HepG2 (cell line): ENCODE results near the gene SLC38A3. TPM values are rescaled to one million over a fixed set of nuclear protein-coding genes. Genes with fewer than 3 reads are reported as not detected.

Experiments
- ATAC-seq: fragments of 200-7000 bp; cut with Tn5 transposase; 3 replicates; pipeline ENCODE4 v1.9.1; 2020; ENCODE audit warnings: mild to moderate bottlenecking, moderate library complexity
- BruUV-seq: library from RNA; stranded (reverse); fragments of 400-500 nt; replicated peaks from 2 replicates; lab custom pipeline; 2021; lab: Mats Ljungman, UMichigan
- CTCF ChIA-PET: fragments of 300-600 bp; formaldehyde crosslinking; extraction: SDS; loops from one replicate; lab custom pipeline; 2021; ENCODE audit warnings: low total read pairs, inconsistent platforms, low intra/inter-chr PET ratio; lab: Yijun Ruan, JAX
- POLR2A ChIA-PET: fragments of 350-600 bp; sonication (Branson Sonifier 250); formaldehyde crosslinking; loops from one replicate; lab custom pipeline; 2020; ENCODE audit warnings: antibody characterized with exemption, inconsistent platforms; lab: Yijun Ruan, JAX
- DNase-seq: peaks from one replicate; pipeline ENCODE4 v3.0.0-alpha.2; 2015; ENCODE audit warnings: low spot score
- FAIRE-seq: peaks from 3 replicates; lab custom pipeline; 2011; peaks lifted over from hg19 to GRCh38; lab: Jason Lieb, UNC
- H2AFZ ChIP-seq: one replicate; pipeline ENCODE4 v1.6.1; 2011; ENCODE audit warnings: low read length, inconsistent platforms
- H3K27ac ChIP-seq: fragments of 300-600 bp; 3 replicates; pipeline ENCODE4 v1.8.0; 2011; ENCODE audit warnings: mixed run types, mild to moderate bottlenecking, mixed read lengths, low read length, inconsistent platforms; ENCODE audit not compliant: insufficient read depth; ENCODE audit errors: extremely low read length
- H3K27me3 ChIP-seq, 2 experiments: fragments of 200-600 bp in 1 of 2; 2 replicates in 1 of 2; 3 replicates in 1 of 2; pipeline versions ENCODE4 v1.6.0 to v1.8.0; 2011; ENCODE audit warnings: low read length in 2 of 2, mild to moderate bottlenecking in 2 of 2, moderate library complexity in 2 of 2, inconsistent platforms in 1 of 2; ENCODE audit not compliant: insufficient read depth in 2 of 2, control insufficient read depth in 1 of 2
- H3K36me3 ChIP-seq, 2 experiments: fragments of 200-600 bp in 1 of 2; replicated peaks in 1 of 2; 2 replicates in 1 of 2; 3 replicates in 1 of 2; pipeline versions ENCODE4 v1.5.1 to v1.8.0; 2011; ENCODE audit warnings: low read length in 2 of 2, inconsistent platforms in 1 of 2; ENCODE audit not compliant: insufficient read depth in 2 of 2, control insufficient read depth in 1 of 2
- H3K4me1 ChIP-seq: 2 replicates; pipeline ENCODE4 v1.5.1; 2012; ENCODE audit warnings: low read length, inconsistent platforms; ENCODE audit not compliant: insufficient read depth
- H3K4me2 ChIP-seq: 2 replicates; pipeline ENCODE4 v1.6.0; 2011; ENCODE audit warnings: low read depth, low read length, inconsistent platforms
- H3K4me3 ChIP-seq, 3 experiments: fragments of 200-600 bp in 1 of 3; sonication (generic), shearing (Covaris generic) in 1 of 3; replicated peaks in 1 of 3; 2 replicates each; pipeline ENCODE4 v1.5.1; 2011 to 2016; ENCODE audit warnings: low read length in 3 of 3, inconsistent platforms in 2 of 3, low read depth in 2 of 3, mild to moderate bottlenecking in 2 of 3, control low read depth in 1 of 3, mixed read lengths in 1 of 3; ENCODE audit not compliant: insufficient read depth in 1 of 3
- H3K79me2 ChIP-seq: one replicate; pipeline ENCODE4 v1.6.1; 2011; ENCODE audit warnings: low read length, inconsistent platforms; ENCODE audit not compliant: insufficient read depth
- H3K9ac ChIP-seq: 2 replicates; pipeline ENCODE4 v1.6.0; 2011; ENCODE audit warnings: mild to moderate bottlenecking, low read depth, low read length, inconsistent platforms; ENCODE audit not compliant: insufficient read depth
- H3K9me3 ChIP-seq: 2 replicates; pipeline ENCODE4 v1.5.1; 2012; ENCODE audit warnings: mild to moderate bottlenecking, low read length
- H4K20me1 ChIP-seq: 2 replicates; pipeline ENCODE4 v1.6.0; 2011; ENCODE audit warnings: inconsistent platforms, mild to moderate bottlenecking, low read length, moderate library complexity; ENCODE audit not compliant: insufficient read depth
- ETV5 ChIP-seq: IDR thresholded peaks from 2 replicates; pipeline ENCODE4 v1.6.1; 2018; ENCODE audit warnings: missing biosample characterization, missing genetic modification reagents, inconsistent platforms, borderline replicate concordance
- HNRNPH1 ChIP-seq: fragments of 200-400 bp; formaldehyde crosslinking; optimal IDR thresholded peaks from 2 replicates; pipeline ENCODE3; 2017; ENCODE audit warnings: mild to moderate bottlenecking, low read depth, low read length
- HOXA9 ChIP-seq: sonication (generic); formaldehyde crosslinking; IDR thresholded peaks from 2 replicates; pipeline ENCODE4 v1.8.1; 2022; ENCODE audit warnings: missing genetic modification reagents, mild to moderate bottlenecking, moderate library complexity, borderline replicate concordance
- IKZF1 ChIP-seq: fragments of 450-650 bp; IDR thresholded peaks from 2 replicates; pipeline ENCODE4 v1.7.1; 2016
- IRF2 ChIP-seq: IDR thresholded peaks from 2 replicates; pipeline ENCODE4 v1.6.1; 2018; ENCODE audit warnings: missing genetic modification reagents, missing compliant biosample characterization
- KLF15 ChIP-seq: sonication (generic); formaldehyde crosslinking; IDR thresholded peaks from 2 replicates; pipeline ENCODE4 v1.8.1; 2023; ENCODE audit warnings: borderline replicate concordance, mild to moderate bottlenecking, inconsistent platforms, missing genetic modification reagents, mixed read lengths
- NR1H2 ChIP-seq: sonication (generic); formaldehyde crosslinking; IDR thresholded peaks from 2 replicates; pipeline ENCODE4 v1.8.1; 2022; ENCODE audit warnings: low read depth, missing genetic modification reagents, borderline replicate concordance
- PITX1 ChIP-seq: sonication (generic); formaldehyde crosslinking; IDR thresholded peaks from 2 replicates; pipeline ENCODE4 v1.5.1; 2020; ENCODE audit warnings: mild to moderate bottlenecking, missing genetic modification reagents
- PRMT3 ChIP-seq: sonication (generic); formaldehyde crosslinking; IDR thresholded peaks from 2 replicates; pipeline ENCODE4 v1.8.1; 2022; ENCODE audit warnings: low read depth, mild to moderate bottlenecking, moderate library complexity, missing genetic modification reagents, borderline replicate concordance
- RAD51 ChIP-seq: fragments of 450-650 bp; IDR thresholded peaks from 2 replicates; pipeline ENCODE4 v1.6.1; 2016; ENCODE audit warnings: borderline replicate concordance
- ZBTB20 ChIP-seq: sonication (generic); formaldehyde crosslinking; IDR thresholded peaks from 2 replicates; pipeline ENCODE4 v1.8.1; 2023; ENCODE audit warnings: missing genetic modification reagents, low read depth, mild to moderate bottlenecking, borderline replicate concordance
- ZBTB7A ChIP-seq: sonication (generic); formaldehyde crosslinking; IDR thresholded peaks from 2 replicates; pipeline ENCODE4 v1.8.0; 2022; ENCODE audit warnings: mild to moderate bottlenecking, missing genetic modification reagents
- ZBTB7B ChIP-seq: sonication (generic); formaldehyde crosslinking; IDR thresholded peaks from 2 replicates; pipeline ENCODE4 v1.4.0; 2020; ENCODE audit warnings: missing genetic modification reagents
- ZNF160 ChIP-seq: sonication (generic); formaldehyde crosslinking; IDR thresholded peaks from 2 replicates; pipeline ENCODE4 v1.8.0; 2022; ENCODE audit warnings: mild to moderate bottlenecking, inconsistent platforms, missing genetic modification reagents
- ZNF263 ChIP-seq: sonication (generic); formaldehyde crosslinking; IDR thresholded peaks from 2 replicates; pipeline ENCODE4 v1.4.0; 2020; ENCODE audit warnings: missing genetic modification reagents
- ZNF331 ChIP-seq: sonication (generic); formaldehyde crosslinking; IDR thresholded peaks from 2 replicates; pipeline ENCODE4 v1.4.0; 2020; ENCODE audit warnings: missing genetic modification reagents
- ZNF574 ChIP-seq: sonication (generic); formaldehyde crosslinking; IDR thresholded peaks from 2 replicates; pipeline ENCODE4 v1.4.0; 2020; ENCODE audit warnings: missing genetic modification reagents
- ZNF629 ChIP-seq: sonication (generic); formaldehyde crosslinking; conservative IDR thresholded peaks from 2 replicates; pipeline ENCODE4 v1.5.0; 2020; ENCODE audit warnings: missing genetic modification reagents
- WGBS: methylation state at CpG from one replicate; pipeline ENCODE4 v1.1.6; 2017; ENCODE audit warnings: low lambda C conversion rate; 5-methylcytosine and 5-hydroxymethylcytosine counted together
- in situ Hi-C: cut with HindIII; loops from 2 replicates; pipeline ENCODE4 v1.10.0; 2017; ENCODE audit warnings: low pct_unique_long_range_greater_than_20kb; ENCODE audit not compliant: extremely low pct_ligation_motif_present
- intact Hi-C: fragments of 100-400 bp; cut with micrococcal nuclease; formaldehyde crosslinking; loops from one replicate; pipeline ENCODE4 v1.10.0; 2022; ENCODE audit not compliant: unreplicated experiment
- polyA plus RNA-seq, 8 experiments: library from polyadenylated mRNA; depleted of rRNA in 3 of 8; stranded (reverse) in 7 of 8; unstranded in 1 of 8; fragments of >200 nt; fragmentation: Illumina TruSeq in 4 of 8; extraction: Trizol in 4 of 8; gene quantifications; 2 replicates each; pipeline versions ENCODE4 v1.2.1 to v1.2.3, GENCODE V29; 2011 to 2016; ENCODE audit warnings: low read depth in 4 of 8, missing spikeins in 1 of 8, mixed read lengths in 1 of 8; ENCODE audit not compliant: insufficient read depth in 1 of 8
- total RNA-seq, 5 experiments: library from RNA; depleted of rRNA; stranded (reverse); fragments of >200 nt; fragmentation: Illumina TruSeq; extraction: Trizol; gene quantifications; 2 replicates each; pipeline ENCODE4 v1.2.3, GENCODE V29; 2016; ENCODE audit warnings: low read depth in 1 of 5
- TF ChIP-seq, protein P1 (sequence below): sonication (generic); formaldehyde crosslinking; IDR thresholded peaks from 2 replicates; pipeline ENCODE4 v1.9.0; 2021; ENCODE audit warnings: missing genetic modification reagents, borderline replicate concordance

SLC38A3 gene
- total and polyA plus RNA-seq, 2 of the 13 experiments (the other 11 are each of a cell fraction or from before 2014, with no cell fraction given) = 29.8 to 164 TPM

- TF ChIP-seq NR1H2 (CRISPR knock-in tag) = no peak
- TF ChIP-seq ZNF160 (CRISPR knock-in tag) = no peak
- no peak for TF ChIP-seq IRF2 (CRISPR knock-in tag)
- TF ChIP-seq, protein P1, sequence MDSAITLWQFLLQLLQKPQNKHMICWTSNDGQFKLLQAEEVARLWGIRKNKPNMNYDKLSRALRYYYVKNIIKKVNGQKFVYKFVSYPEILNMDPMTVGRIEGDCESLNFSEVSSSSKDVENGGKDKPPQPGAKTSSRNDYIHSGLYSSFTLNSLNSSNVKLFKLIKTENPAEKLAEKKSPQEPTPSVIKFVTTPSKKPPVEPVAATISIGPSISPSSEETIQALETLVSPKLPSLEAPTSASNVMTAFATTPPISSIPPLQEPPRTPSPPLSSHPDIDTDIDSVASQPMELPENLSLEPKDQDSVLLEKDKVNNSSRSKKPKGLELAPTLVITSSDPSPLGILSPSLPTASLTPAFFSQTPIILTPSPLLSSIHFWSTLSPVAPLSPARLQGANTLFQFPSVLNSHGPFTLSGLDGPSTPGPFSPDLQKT (CRISPR knock-in tag) = no peak
- no peak for TF ChIP-seq ZNF331
Measured at GRCh38 chr3:50235716-50236483, 30.8 kb downstream of the SLC38A3 start, which contains the start of gene GNAI2 (continued).

DNA sequence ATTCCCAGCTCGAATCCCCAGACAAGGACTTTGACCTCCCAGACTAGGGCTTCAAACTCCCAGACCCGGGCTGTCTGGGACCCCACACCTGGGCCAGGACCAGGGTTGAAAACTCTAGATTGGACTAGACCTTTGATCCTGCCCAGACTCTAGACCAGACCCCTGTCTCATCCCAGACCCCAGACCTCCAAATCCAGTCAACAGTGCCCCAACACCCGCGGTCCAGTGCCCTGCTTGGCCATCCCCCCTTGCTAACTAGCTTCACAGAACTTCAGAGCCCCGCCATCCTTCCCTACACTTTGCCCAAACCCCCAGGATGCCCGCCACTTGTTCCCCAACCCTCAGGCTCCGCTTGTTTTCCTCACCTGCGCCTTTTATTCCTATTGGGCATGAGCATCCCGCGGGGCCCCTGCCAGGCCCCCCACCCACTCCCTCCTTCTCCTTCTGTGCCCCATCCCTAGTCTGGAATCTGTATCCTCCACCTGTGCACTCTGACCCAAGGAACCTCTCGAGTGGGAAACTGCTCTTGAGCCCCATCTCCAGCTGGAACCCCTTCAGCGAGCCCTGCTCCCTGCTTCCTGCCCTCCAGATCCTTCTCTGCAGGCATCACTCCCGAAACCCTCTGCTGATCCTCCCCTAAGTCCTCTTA, 31.5 kb downstream of the SLC38A3 start:
- H3K9me3 ChIP-seq = no peaks in the 10 kb centered on the region
- POLR2A ChIA-PET = interaction anchor here (0.7 to 2.7 kb wide), 11 partner anchors 9 to 116 kb away, joined by 3 to 55 read pairs (median 14); no protein-coding TSS in a partner anchor
- BruUV-seq = TSS peak; percentile 68
- CTCF ChIA-PET = no interaction called here
- 5% methylated on average over 12 of the region's 13 CpGs for WGBS
- peaks cover 26% of the 10 kb centered on the region for H3K79me2 ChIP-seq
- H3K4me2 ChIP-seq = peak overlapping the region; percentile 79
- no peaks in the 10 kb centered on the region for H4K20me1 ChIP-seq
- peak overlapping the region; percentile 81 for H3K9ac ChIP-seq
- in situ Hi-C loops = no loop called here
- peak overlapping the region; percentile 44 for H3K27ac ChIP-seq
- peaks cover 0 to 2% of the 10 kb centered on the region in 2 experiments; a peak in 1 of 5 replicates for H3K36me3 ChIP-seq
- no peaks in the 10 kb centered on the region; a peak in 1 of 5 replicates for H3K27me3 ChIP-seq
- peaks cover 53% of the 10 kb centered on the region for H3K4me1 ChIP-seq
- no peak overlapping the region for H2AFZ ChIP-seq
- intact Hi-C loops = no loop called here
- no peak for ATAC-seq
- peak overlapping the region; percentile 85 to 93 (median 87) for H3K4me3 ChIP-seq
- no peak for DNase-seq
- no peak for FAIRE-seq
- no peak for TF ChIP-seq HNRNPH1
- no peak for TF ChIP-seq IKZF1
- no peak for TF ChIP-seq ZBTB7A (CRISPR knock-in tag)
- no peak for TF ChIP-seq ZBTB7B (CRISPR knock-in tag)
- TF ChIP-seq ZBTB20 (CRISPR knock-in tag) = no peak
- TF ChIP-seq PRMT3 (CRISPR knock-in tag) = no peak
- no peak for TF ChIP-seq ETV5 (CRISPR knock-in tag)
- no peak for TF ChIP-seq ZNF629
- TF ChIP-seq RAD51 = no peak
- TF ChIP-seq ZNF574 (CRISPR knock-in tag) = no peak
- no peak for TF ChIP-seq KLF15
- 0 out of 2 replicates have a peak, but pooled peaks have one; percentile 39 for TF ChIP-seq ZNF263 (CRISPR knock-in tag)
- 0 out of 2 replicates have a peak, but pooled peaks have one; percentile 26 for TF ChIP-seq PITX1 (CRISPR knock-in tag)
- no peak for TF ChIP-seq HOXA9 (CRISPR knock-in tag)
